ENCODE results near the gene BTN2A1.

BTN2A1 gene

DNA sequence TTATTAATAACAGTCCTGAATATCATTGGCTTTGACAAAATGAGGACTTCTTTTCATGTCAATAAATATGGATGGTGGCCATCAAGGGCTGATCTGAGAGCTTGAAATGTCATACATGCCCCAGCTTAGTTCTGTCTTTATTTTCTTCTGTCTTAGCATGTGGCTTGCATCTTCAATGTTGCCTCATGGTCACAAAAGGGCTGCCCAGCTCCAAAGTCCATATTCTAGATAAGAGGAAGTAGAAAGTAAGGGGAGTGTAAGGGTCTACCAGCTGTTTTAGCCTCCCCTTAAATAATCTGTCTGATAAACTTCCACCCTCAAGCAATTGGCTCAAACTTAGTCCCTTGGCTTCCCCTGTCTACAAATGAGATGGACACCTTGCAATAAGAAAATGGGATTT, 14.2 kb downstream of the BTN2A1 start:
- DNase-seq = no peak

DNA sequence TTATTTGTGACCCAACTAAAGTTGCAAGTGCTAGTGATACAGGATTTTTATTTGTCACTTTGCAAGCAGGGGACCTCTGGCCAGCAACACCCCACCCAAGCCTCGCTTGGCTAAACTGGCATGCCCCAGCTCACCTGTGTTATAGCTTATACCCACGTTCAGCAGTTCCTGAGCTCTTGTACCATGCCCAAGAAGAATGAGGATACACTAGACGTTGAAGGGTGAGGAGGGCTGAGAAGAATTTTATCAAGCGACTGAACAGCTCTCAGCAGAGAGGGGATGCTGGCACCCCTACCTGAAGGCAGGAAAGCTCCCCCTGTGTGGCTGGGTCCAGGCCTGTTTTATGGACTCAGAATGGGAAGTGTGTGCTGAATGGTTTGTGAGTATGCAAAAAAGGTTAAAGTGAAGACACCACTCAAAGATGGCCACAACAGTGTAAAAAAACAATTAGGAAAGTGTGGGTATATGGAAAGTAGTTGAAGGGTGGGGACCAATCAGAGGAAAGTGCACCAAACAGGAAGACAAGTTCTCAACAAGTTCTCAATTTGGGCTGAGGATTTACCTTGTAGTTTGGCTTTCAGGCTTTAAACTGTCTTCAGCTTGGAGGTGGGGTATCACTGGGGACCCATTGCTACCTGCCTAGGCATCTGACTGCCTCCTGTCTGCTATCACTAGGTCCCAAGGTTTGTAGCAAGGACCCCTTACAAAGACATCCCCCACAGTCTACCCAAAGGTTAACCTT, 15.0 kb downstream of the BTN2A1 start:
- no peak for DNase-seq

DNA sequence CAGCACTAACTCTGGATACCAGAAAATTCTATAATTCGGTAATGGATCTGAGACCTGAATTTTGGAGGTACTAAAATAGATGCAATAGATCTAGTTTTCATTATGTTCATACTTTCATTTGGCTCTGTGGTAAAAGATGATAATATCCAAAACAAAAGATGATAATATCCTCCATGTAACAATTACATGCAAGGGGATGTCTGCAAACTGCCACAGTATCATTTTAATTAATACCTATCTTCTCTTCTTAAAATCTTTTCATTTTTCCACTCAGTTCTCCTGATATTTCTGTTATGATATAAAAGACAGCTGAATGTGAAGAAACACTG, 15.6 kb downstream of the BTN2A1 start:
- no peak for DNase-seq

DNA sequence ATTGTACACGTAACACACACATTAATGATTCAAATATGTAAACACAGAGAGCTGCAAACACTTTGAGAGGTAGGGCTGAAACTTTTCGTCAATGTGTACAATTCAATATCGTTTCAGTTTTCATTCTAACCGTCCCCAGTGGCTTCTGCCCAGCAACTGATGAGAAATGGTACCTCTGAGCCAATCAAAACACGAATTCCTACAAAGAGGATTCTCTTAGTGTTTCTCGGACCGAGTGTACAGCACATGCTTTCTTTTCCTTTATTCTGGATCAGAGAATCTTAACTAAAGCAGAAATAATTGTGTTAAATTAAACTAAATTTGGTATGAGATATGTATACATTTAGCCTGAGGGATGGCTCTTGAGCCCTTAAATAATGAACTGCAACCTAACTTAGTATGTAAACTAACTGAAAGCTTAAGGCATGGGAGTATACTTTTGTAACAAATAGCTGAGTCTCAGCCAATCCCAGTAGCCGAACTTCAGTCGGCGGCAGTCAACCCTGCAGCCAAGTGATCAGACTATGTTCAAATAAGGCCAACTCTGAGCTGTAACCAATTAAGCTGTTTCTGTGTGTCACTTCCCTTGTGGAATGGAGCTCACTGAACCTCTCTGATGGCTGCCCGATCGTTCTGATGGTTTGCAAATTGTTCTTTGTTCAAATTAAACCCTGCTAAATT, 16.1 kb downstream of the BTN2A1 start:
- peak; percentile 79 to 84 for DNase-seq

DNA sequence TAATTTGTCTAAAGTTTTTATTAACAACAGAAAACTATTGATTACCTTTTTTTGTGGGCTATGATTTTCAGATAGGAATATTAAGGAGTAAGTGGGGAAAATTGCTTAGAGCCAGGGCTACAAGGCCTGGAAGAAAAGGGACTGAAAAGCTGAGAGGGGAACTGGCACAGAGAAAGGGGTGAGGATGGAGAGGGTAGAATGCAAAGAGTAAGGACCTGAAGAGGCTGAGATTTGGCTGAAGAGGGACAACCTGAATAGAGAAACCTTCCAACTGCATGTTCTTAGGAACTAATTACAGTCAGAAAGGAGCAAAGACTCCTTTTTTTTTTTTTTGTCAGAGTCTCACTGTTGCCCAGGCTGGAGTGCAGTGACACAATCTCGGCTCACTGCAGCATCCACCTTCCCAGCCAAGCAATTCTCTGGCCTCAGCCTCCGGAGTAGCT, 16.7 kb downstream of the BTN2A1 start:
- no peak for DNase-seq

DNA sequence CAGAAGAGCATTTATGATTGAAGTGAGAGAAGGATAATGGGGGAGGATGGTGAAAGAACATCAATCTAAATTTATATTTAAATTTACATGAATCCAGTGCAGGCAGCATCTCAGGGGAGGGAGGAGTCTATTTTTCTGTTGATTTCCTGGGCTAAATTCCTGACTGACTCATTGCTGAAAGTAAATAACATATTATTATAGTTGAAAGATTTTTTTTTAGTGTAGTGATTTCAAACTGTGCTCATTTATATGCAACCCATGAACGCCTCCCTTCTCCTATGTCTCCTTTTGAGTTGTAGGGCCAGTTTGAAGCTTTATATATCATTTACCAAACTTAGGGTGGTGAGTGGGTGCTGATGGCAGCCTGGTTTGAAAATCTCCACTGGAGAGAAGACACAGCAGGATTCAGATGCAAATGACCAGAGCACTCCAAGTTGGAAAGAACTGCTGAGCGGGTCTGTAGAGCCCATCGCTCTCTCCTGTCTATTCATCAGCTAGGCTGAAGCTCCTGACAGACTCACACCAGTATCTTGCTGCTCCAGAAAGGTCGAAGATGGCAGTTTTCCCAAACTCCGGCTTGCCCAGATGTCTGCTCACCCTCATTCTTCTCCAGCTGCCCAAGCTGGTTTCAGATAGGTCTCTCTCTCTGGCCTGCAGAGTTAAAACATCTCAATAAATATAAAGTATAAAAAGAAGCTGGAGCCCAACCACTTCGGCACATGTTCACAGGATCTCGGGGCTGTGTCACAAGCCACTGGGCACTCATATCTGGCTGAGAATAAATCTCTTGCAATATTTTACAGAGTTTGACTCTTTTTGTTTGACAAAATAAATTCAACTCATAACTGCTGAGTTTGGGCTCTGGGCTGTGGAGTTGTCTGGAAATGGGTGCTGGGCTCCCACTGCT, 18.3 kb downstream of the BTN2A1 start:
- no peak for DNase-seq

DNA sequence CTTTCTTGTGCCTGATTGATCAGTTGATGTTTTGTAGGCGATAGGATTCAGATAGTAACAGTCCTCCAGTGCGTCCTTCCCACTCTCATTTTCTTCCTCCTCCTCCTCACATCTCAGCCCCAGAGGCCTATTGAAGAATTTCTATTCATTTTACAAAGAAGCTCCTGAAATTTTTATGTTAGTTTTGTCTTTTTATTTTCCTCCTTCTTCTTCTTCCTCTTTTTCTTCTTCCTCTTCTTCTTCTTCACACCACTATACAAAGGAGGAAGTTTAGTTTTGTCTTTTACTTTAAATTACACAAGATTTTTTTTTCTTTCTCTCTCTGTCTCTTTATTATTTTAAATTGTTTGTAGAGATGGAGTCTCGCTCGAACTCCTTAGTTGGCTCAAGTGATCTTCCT, 19.1 kb downstream of the BTN2A1 start:
- DNase-seq = no peak

DNA sequence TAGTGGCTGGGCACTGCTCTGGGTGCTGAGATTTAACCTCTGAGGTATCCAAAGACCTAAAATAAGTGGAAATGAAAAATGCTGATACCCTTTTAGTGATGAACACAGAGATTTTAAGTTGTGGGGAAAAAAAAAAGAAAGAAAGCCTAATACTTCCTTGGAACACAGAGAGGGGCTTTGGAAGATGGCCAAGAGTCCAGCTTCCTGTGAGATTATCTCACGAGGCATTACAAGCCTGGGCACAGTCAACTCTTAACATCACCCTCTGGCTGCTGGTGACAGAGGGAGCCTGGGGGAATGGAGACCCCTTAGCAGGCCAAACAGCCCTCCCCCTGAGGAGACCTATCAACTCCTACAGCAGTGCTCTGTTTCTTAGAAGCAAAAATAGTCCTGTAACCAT, 19.7 kb downstream of the BTN2A1 start:
- DNase-seq = no peak

DNA sequence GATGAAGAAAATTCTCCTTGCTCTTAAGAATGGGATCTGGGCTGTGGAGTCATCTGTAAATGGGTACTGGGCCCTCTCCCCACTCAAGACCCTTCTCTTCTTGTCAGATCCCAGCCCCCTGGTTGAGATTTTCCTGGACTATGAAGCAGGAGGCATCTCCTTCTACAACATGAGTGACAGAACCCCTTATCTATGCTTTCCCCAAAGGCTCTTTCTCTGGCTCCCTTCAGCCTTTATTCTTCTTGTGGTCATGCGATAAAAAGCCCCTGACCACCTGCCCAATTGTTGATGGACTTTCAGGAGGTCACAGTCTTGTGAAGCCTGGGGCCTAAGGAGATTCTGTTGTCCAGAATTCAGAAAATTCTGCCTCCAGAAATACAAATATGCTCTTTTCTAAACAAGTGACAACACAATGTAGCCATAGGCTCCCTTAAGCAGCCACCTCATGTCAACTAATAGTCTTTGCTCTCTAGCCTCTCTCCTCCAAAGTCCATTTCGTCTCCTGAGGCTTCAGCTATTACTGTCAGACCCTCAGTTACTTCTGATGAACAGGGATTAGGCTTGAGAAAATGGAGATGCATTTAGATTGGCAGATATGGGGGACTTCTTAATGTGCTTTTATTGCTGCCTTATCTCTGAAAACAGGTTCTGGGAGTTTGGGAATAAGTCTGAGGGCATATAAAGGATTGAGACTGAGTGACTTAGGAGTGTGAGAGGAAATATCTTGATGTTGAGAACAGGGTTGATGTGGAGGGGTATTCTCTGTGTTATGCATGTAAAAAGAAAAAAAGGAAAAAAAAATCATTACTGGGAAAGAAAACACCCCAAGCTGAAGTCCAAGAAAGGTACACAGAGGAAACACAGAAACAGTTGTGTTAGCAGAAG, 20.6 kb downstream of the BTN2A1 start:
- no peak for DNase-seq

DNA sequence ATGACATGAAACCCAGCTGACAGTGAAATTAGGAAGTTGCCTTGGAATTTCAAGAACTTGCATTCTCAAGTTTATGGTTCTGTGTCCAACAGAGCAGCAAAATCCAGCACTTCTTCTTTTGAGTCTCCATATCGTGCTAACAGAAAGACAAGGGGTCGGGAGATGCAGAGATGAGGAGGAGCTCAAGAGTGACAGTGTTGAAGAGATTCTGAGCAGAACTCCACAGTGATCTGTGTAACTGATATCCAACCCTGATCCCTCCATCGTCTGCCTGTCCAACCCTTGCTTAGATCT, 21.2 kb downstream of the BTN2A1 start:
- no peak for DNase-seq

DNA sequence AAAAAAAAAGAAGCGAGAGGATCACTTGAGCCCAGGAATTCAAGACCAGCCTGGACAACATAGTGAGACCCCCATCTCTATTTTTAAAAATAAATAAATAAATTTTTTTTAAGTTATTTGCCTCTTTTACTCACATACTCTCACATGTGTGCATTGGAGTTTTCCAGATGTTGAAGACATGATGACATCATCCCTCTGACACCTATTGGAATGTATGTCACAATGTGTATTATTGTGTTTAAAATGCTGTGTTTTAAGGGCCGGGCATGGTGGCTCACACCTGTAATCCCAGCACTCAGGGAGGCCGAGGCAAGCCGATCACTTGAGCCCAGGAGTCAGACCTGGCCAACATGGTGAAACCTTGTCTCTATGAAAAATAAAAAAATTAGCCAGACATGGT, 24.6 kb downstream of the BTN2A1 start:
- DNase-seq = no peak

DNA sequence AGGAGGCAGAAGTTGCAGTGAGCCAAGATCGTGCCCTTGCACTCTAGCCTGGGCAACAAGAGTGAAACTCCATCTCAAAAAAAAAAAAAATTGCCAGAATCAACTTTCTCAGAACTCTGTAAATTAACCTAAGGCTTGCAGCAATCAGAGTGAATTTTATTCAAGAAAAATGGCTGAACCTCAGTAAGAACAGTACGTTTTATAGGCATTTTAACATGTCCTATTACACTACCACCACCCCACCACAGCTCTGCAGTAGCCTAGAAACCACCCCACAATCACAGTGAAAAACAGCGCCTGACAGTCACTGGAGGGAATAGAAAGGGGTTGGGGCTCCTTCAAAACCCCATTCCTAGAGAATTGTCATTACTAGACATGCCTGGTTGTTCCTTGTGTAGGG, 26.0 kb downstream of the BTN2A1 start:
- no peak for DNase-seq

DNA sequence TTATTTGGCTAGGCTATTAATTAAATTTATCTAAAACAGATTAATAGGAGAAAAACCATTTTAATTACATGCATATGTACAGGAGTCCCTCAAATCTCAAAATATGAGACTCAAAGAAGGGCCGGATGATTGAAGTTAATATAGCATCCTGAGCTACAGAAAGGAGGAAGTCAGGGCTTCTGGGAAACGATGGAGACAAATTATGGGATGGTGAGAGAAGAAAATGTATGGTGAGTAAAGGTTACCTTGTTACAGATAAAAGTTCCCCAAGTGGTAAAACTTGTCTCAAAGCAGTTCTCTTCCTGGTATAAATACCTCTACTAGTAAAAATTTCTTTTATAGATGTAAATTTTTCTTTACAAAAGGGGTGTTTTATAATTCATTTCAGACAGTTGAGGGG, 26.4 kb downstream of the BTN2A1 start:
- no peak for DNase-seq

DNA sequence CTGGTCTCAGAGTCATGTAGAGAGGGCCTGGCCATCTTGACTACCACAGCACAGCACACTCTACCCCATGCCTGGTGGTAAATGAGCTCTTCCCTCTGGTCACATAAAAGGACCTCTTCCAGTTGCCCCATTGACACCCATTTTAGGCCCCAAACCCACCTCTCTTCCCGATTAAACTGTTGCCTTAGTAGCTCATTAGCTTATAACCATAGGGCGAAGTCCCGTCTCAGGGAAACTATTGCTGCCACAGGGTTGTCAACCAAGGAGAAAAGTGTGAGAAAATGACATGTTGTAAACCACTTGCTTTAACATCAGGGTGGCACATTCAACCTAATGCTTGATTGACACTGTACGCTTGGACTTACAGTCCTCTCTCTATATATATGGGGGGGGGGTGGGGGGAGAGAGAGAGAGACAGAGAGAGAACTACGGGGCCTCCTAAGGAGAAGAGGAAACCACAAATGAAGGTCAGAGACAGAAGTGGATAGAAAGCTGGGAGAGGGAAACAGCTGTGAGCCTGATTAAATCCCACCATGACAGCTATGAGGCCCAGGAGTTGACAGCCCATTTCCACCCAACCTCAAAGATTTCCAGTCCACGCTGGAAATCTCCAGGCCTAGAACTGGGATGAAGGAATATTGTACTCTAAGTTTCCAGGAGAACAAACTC, 27.5 kb downstream of the BTN2A1 start:
- DNase-seq = no peak

DNA sequence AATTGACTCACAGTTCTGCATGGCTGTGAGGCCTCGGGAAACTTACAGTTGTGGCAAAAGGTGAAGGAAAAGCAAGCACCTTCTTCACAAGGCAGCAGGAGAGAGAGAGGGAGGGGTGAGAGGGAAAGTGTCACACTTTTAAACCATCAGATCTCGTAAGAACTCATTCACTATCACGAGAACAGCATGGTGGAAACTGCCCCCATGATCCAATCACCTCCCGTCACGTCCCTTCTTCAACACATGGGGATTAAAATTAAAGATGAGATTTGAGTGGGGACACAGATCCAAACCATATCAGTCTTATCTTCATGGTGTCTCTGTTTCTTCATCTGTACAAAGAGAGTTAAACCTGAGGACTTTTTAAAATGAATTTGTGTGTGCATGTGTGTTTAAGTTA, 28.6 kb downstream of the BTN2A1 start:
- no peak for DNase-seq

DNA sequence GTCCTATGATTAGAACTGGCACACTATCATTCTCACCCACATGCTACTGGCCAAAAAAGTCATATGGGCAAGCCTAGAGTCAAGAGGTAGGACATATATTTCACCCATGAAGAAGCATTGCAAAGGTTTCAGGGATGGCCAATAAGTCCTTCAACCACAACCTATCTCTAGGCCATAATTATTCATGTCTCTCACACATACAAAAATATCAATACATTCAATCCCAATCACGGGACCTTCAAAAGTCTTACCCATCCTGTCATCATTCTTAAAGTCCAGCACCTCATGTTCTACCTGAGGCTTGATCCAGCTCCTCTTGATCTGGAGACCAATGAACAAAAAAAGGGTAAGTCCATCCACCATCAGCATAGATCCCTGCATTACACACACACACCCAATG, 29.7 kb downstream of the BTN2A1 start:
- DNase-seq = no peak

DNA sequence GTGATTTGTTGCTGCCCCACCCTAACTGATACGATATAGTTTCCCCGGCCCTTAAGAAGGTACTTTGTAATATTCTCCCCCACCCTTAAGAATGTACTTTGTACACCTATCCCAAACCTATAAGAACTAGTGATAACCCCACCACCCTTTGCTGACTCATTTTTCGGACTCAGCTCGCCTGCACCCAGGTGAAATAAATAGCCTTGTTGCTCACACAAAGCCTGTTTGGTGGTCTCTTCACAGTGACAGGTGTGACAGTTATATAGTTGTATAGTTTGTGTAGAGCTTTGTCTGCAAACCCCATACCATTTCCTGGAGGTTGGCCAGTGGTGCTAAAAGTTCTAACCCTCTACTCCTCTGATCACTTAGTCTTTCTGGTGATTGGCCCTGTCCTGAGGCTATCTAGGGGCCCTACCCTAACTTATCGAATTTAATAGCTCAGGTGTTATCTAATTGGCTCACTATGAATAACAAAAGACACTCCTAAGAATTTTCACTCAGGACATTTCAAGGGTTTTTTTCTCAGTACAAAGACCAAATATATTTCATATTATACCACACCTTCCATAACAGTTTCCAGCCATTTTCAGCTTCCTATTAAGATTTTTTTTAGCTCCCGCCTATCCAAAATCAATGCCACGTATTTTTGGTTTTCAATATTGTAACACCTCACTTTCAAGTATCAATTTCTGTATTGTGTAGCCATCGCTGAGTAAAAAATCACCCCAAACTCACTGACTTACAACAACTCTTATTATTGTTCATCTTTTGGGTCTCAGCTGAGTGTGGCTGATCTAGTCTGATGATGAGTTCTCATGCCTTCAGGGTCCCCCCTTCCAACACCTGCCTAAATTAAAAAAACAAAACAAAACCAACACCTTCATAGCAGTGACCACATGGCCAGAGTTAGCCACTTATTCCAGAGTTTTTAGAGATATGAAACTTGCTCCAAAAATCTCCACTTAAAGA, 32.5 kb downstream of the BTN2A1 start:
- no peak for DNase-seq

DNA sequence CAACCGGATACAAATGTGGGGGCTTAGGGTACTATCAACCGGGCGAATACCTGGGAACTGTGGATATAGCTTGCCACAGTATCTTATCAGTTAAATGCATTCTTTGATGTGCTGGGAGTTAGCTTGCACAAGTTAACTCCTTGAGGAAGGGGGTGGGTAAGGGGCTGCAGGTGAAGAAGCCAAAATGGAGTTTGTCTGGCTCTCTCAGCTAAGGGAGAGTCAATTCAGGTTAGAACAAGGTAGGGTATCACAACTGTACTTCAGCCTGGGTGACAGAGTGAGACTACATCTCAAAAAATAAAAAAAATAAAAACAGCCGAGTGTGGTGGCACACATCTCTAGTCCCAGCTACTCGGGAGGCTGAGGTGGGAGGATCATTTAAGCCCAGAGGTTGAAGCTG, 33.8 kb downstream of the BTN2A1 start:
- no peak for DNase-seq

DNA sequence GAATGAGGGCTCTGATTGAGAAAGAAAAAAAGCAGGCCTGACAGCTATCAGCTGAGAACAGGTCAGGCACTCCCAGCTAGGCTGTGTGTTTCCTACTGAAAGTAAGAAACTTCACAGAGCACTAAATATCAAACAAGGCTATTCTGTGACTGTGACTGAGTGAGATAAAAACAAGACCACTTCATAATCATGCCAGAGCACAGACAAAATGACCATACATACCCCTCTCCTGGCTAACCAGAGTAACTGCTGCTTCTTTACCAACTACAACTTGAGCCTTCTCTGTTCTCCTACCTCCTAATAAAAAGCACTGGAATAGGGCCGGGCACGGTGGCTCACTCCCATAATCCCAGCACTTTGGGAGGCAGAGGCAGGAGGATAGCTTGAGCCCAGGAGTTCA, 35.5 kb downstream of the BTN2A1 start:
- DNase-seq = no peak

DNA sequence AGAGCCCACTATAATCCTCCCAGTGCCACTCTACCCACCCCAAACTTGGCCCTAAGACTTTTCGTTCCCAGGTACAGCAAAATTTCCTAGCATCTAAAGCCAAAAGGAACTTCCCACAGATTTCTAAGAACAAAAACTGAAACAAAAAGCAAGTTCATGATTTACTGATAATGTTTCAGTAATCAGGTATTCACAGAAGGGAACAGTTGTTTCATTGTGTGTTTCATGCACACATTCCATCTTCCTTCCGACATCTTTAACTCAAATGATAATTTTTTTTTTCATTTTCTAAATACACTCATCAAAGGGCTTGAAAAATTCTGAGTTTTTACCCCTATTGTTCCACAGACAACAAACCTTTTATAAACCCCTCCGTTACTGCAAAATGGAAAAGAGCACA, 36.4 kb downstream of the BTN2A1 start:
- DNase-seq = no peak

DNA sequence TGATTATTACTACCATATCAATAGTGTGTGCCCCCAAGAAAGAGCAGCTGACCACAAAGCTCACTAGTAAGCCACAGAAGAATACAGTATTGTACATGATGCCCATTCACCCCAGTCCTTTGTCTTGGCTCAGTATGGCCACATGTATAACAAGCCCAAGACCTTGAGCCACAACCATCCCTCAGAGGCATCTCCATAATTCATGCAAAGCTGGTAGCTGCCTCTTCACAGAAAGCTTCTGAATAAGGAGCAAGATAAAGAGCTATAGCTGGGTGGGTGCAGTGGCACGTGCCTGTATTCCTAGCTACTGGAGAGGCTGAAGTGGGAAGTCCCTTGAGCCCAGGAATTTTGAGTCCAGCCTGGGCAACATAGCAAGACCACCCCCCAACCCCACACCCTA, 37.5 kb downstream of the BTN2A1 start:
- DNase-seq = no peak
